Epithelial cell of esophagus (primary cell): ENCODE measurements around the gene CLSTN2.

ENCODE experiments used
- DNase-seq: peaks from one replicate; pipeline ENCODE4 v3.0.0; 2010; ENCODE audit warnings: low read depth
- H3K4me3 ChIP-seq: 2 replicates; pipeline ENCODE4 v1.5.1; 2011; ENCODE audit warnings: mild to moderate bottlenecking, low read length, control low read depth
- TF ChIP-seq, protein P1 (sequence below): IDR thresholded peaks from 2 replicates; pipeline ENCODE4 v1.5.1; 2011; ENCODE audit warnings: low read depth, mild to moderate bottlenecking, low read length, control low read depth, inconsistent platforms; ENCODE audit not compliant: insufficient read depth; ENCODE audit errors: missing control alignments

Gene CLSTN2

DNA sequence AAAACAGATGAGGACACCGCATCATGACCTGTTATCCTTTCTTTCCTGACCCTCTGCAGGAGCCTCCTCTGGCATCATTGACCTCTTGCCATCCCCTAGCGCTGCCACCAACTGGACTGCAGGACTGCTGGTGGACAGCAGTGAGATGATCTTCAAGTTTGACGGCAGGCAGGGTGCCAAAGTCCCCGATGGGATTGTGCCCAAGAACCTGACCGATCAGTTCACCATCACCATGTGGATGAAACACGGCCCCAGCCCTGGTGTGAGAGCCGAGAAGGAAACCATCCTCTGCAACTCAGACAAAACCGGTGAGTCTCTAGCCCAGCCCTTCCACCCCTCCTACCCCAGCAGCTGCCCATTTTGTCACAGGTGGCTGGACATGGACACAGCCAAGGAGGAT is 524.5 kb downstream of the CLSTN2 start:
- no peak for DNase-seq
- TF ChIP-seq, protein P1, sequence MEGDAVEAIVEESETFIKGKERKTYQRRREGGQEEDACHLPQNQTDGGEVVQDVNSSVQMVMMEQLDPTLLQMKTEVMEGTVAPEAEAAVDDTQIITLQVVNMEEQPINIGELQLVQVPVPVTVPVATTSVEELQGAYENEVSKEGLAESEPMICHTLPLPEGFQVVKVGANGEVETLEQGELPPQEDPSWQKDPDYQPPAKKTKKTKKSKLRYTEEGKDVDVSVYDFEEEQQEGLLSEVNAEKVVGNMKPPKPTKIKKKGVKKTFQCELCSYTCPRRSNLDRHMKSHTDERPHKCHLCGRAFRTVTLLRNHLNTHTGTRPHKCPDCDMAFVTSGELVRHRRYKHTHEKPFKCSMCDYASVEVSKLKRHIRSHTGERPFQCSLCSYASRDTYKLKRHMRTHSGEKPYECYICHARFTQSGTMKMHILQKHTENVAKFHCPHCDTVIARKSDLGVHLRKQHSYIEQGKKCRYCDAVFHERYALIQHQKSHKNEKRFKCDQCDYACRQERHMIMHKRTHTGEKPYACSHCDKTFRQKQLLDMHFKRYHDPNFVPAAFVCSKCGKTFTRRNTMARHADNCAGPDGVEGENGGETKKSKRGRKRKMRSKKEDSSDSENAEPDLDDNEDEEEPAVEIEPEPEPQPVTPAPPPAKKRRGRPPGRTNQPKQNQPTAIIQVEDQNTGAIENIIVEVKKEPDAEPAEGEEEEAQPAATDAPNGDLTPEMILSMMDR, result no peak
- no peak overlapping the region for H3K4me3 ChIP-seq

DNA sequence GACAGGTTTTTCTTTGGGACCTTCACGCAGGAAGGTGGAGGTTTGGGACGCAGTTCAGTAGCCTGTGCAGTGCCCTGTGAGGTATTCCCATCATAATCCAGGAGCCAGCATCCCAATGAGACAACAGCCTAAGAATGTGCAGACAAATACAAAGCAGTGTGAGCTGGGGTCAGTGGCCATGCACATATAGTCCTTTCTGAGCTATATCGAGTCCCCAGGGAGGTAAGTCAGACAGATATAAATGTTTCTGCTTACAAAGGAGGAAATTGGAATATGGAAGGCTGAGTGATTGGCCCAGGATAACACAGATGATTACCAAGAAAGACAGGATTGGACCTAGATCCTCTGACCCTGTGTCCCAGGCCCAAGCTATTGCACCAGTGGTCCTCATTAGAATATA is 526.3 kb downstream of the CLSTN2 start:
- DNase-seq, result no peak
- H3K4me3 ChIP-seq, result no peak overlapping the region
- TF ChIP-seq, protein P1, result no peak

GRCh38 chr3:140463355-140463754 is 528.4 kb downstream of the CLSTN2 start:
- no peak for DNase-seq
- no peak overlapping the region for H3K4me3 ChIP-seq
- TF ChIP-seq, protein P1, result no peak

GRCh38 chr3:140465988-140466387 is 531.0 kb downstream of the CLSTN2 start:
- TF ChIP-seq, protein P1, result no peak
- DNase-seq, result no peak

DNA sequence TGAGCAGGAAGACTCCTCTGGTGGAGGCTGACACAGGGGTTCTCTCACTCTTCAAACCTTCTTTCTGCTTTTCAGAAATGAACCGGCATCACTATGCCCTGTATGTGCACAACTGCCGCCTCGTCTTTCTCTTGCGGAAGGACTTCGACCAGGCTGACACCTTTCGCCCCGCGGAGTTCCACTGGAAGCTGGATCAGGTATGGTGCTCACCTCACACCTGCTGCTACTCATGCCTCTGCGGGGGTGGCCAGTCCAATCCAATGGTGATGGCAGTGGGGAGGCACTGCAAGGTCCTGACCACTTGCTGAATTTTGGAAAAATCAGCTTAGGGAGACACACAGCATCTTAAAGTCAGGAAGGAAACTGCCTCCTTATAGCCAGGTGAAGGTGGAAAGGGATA is 531.5 kb downstream of the CLSTN2 start:
- no peak overlapping the region for H3K4me3 ChIP-seq
- TF ChIP-seq, protein P1, result no peak
- no peak for DNase-seq

More at GRCh38 chr3:140465988-140466387, 531.0 kb downstream of the CLSTN2 start:
- H3K4me3 ChIP-seq, result no peak overlapping the region

DNA sequence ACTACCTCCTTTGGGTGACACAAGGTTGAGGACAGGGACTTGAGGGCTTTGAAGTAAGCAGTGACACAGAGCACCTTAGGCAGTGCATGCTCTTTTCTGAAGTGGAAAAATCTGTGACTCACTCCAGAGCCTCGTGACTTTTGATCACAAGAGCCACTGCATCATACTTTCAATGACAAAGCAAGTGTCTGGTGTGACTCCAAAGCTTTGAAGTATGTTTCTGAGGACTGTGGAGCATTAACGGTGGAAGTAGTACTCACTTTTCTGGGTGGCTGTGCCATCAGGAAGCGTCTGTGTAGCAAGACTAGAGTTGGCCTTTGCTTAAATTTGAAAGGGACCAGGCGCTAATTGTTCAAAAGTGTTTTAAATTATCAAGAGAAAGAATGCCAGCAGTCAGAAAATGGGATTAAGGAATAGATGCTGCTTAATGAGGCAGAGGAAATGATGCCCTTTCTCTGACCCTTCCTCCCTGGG is 532.2 kb downstream of the CLSTN2 start:
- peak; percentile 77 for DNase-seq
- H3K4me3 ChIP-seq, result no peak overlapping the region
- TF ChIP-seq, protein P1, result no peak

DNA sequence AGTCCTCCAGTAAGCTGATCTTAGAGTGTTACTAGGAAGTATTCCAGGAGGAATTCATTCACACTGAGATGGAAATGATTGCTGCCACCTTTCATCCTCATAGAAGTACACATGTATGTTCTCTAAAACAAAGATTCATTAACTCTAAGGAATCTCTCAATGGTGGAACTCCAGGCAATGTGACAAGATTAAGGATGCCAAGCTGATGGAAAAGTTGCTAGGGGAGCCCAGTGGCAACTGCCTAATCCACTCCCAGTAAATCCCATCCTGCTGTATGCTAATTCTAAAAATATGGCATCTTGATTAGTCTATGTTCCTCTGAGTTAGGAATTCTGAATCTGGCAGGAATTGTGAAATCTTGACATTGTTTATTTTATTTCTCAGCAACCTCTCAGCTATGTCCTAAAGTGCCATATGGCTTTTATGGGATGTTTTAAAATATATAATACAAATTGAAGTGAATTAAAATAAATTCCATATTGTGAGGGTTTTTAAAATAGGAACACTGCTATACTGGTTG is 532.9 kb downstream of the CLSTN2 start:
- no peak overlapping the region for H3K4me3 ChIP-seq
- TF ChIP-seq, protein P1, result no peak
- no peak for DNase-seq
